ENCODE measurements around the gene SOCS3.

The SOCS3 gene

DNA sequence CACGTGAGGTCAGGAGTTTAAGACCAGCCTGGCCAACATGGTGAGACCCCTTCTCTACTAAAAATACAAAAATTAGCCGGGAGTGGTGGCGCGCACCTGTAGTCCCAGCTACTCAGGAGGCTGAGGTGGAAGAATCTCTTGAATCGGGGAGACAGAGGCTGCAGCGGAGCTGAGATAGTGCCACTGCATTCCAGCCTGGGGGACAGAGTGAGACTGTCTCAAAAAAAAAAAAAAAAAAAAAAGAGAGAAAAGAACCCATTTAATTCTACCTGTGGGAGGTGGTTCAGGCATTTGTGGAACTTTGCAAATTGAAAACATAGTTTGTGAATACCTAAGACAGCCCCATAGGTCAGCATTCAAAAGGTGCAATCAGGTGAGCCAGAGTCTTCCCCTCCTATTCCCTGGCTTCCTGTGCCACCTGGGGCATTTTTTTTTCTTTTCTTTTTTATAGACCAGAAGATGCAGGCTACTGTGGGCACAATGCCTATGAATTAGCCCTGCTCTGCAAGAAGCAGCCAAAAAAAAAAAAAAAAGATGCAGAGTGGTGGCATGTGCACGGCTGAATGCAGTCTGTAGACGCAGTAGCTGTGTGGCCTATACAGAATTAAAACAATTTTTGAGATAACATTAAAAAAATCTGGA, 9.1 kb upstream of the SOCS3 start:
- no peak for DNase-seq (ENCODE audit: low read depth in 2 of 3, low spot score in 1 of 3)

GRCh38 chr17:78368348-78368747, 8.5 kb upstream of the SOCS3 start:
- DNase-seq (ENCODE audit: low read depth in 2 of 3, low spot score in 1 of 3), result no peak

DNA sequence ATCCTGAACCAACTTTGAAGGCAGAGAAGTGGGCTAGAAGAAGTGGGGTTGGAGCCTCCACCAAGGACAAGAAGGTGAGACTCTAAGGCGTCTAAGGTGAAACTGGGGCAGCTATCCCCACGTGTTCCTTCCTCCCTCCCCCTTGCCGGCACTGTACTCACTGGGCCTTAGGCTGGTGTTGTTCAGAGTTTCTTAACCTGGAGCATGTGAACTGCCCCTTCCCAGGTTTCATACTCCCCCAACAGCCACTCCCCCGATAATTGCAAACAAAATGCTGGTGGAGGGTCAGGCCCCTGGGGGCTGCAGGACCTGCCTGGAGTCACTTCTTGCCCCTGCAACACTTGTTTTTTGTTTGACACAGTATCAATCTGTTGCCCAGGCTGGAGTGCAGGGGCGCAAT, 7.3 kb upstream of the SOCS3 start:
- DNase-seq (ENCODE audit: low read depth in 2 of 3, low spot score in 1 of 3), result no peak

DNA sequence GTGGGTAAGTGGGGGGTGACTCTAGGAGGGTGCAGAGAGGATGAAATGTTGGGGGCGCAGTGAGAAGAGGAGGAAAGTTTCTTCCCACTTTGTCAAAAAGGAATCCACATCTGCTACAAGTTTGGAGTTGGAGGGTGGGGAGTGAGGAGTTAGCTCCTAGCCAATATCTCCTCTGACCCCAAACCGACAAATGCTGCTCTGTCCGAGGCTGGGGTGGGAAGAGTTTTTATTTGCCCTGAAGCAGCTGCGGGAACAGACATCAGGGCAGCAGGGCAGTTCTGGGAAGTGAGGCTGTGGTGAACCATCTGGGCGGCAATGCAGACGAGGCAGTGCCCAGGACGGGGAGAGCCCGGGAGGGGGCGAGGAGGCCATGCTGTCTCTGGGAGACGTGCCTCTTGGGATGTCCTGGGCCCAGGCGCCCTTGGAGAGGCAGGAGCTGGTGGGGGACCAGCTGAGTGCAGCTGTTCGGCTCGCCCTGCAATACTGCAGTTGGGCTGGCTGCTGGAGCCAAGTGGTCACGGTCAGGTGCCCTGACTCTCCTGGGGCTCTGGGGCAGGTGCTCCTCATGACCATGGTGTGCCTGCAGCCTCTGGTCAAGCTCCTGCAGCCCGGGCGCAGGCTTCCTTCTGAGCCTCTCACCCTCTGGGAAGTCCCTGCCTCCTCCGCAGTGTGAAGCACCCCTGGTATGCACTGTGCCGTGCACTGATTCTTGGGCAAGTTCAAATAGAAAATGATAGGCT, 6.4 kb upstream of the SOCS3 start:
- no peak for DNase-seq (ENCODE audit: low read depth in 2 of 3, low spot score in 1 of 3)

DNA sequence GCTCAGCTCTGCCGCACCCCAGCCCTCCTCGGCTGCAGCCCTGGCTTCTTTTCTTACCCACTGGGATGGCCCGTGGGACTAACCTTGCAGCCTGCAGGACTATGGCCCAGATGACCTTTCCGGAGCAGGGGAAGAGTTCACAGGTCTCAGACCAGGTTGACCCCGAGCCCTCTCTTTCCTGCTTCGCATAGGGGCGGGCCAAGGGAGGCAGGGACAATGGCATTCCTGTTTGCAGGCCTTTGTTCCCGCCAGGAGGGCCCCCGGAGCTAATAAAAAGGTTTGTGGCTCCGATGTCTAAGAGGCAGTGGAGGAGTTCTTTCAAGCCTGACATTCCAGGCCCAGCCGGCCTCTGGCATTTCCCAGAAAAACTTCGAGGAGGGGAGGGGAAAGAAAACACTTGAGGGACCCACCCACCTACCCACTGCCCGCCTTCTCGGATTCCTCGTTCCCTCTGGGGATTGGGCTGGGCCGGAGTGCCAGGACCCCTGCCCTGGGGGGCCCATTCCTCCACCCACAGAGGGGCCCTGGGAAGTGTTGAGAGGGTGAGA, 5.8 kb upstream of the SOCS3 start:
- DNase-seq (ENCODE audit: low read depth in 2 of 3, low spot score in 1 of 3), result no peak

- no peak for DNase-seq (ENCODE audit: low read depth in 2 of 3, low spot score in 1 of 3)
Observed at GRCh38 chr17:78364436-78365281, 4.8 kb upstream of the SOCS3 start.

DNA sequence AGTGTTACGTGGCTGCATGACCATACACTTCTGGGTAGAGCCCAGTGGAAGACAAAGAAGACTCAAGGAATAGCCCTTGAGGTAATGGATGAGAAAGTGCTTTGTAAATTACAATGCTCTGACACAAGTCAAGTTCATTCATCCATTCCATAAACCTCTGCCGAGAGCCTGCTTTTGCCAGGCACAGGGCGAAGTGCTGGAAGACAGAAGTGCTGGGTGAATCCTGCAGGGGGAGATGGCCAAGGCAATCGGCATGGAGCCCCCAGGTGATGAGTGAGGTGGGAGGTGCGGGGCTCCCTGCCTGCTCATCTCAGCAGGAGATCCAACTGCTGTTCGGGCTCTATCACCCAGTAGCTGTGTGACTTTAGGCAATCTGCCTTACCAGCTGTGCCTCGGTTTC, 2.8 kb upstream of the SOCS3 start:
- DNase-seq (ENCODE audit: low read depth in 2 of 3, low spot score in 1 of 3), result no peak

GRCh38 chr17:78362232-78362631, 2.4 kb upstream of the SOCS3 start:
- DNase-seq (ENCODE audit: low read depth in 2 of 3, low spot score in 1 of 3), result no peak

DNA sequence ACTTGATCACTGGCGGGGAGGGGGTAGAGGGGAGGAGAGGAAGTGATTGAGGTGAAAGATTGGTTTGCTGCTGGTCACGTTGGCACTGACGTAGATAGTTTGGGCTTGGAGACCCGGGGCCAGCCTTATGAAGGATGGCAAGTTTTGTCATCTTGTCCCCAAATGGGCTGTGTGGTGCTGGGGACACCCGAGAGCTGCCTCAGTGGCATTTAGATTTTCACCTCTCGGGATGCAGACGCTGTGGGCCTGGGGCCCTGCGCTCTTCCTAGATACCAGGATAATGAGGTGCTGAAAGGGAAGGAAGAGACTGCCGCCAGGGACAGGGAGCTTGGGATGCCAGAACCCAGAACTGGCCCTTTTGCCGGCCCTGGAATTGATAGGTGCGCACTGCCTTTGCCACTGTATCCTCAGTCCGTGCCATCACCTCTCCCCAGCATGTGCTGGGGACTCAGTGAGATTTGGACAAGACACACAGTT, 1.4 kb upstream of the SOCS3 start:
- DNase-seq (ENCODE audit: low read depth in 2 of 3, low spot score in 1 of 3), result no peak

DNA sequence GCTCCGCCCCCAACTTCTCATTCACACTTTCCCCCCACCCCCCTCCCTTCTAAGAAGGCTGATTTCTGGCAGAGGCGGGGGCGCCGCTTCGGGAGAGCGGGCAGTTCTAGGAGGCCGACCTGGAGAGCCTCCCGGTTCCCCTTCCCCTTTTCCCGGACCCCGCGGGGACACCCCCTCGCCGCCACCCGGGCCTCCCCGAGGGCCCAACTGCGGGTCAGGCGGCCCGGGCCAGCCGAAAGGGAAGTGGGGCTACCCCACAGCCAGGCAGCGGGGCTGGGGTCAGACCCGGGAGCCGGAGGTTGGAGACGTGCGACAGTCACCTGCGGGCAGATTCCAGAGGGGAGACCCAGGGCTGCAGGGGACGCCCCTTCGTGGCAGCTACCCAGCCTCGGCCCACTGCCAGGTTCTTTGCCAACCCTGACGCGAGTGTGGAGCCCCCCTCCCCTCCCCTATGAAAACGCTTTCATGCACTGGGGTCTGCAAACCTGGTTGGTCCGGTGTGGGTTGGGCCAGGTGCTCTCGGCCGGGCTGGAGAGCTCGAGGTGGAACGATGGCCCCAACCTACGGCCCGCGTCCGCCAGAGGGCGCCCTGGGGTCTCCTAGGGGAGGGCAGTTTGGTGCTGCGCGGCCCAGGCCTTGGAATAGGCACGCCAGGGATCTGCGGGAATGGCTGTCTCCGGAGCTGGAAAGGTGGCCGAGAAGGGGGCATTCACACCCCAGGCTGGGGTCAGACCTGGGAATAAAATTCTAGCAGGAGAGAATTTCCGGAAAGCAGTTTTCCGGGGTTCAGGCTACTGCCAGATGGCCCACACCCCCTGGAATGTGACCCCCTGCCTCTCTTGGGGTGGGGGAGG, 721 bp upstream of the SOCS3 start:
- DNase-seq (ENCODE audit: low read depth in 2 of 3, low spot score in 1 of 3), result peak; percentile 91 to 95 (median 94)

GRCh38 chr17:78359321-78359996, 418 bp downstream of the SOCS3 start:
- no peak for DNase-seq (ENCODE audit: low read depth in 2 of 3, low spot score in 1 of 3)

GRCh38 chr17:78358538-78359320, 1.1 kb downstream of the SOCS3 start:
- no peak for DNase-seq (ENCODE audit: low read depth in 2 of 3, low spot score in 1 of 3)

DNA sequence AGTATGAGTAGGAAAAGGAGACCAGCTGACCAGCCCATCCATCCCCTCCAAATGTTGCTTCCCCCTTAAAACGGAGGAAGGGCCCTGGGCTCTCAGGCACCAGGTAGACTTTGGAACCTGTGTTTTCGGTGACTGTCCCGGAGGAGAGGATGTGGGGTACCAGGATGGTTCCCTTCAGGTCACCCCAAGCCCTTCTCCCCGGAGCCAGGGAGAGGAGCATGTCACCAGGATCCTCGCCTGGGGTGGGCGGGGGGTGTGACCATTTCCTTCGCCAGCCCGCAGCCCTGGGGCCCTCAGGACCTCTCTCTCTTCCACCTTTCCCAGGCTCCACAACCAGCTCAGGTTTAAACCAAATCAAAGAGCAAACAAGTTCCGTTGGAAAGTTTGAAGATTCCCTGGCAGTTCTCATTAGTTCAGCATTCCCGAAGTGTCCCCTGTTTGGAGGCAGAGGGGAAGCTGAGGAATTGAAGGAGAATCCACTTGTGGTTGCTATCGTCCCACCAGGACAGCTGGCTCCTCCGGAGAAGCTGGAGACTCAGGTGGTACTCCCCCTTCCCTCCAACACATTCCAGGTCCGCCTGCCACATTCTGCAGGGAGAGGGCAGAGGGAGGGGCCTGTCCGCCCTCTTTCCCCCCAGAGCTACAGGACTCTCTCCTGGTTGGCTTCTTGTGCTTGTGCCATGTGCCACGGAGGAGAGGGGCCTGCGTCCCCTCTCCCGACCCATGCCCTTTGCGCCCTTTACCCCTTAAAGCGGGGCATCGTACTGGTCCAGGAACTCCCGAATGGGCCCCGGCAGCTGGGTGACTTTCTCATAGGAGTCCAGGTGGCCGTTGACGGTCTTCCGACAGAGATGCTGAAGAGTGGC, 2.0 kb downstream of the SOCS3 start:
- DNase-seq (ENCODE audit: low read depth in 2 of 3, low spot score in 1 of 3), result no peak

- DNase-seq (ENCODE audit: low read depth in 2 of 3, low spot score in 1 of 3), result no peak
Observed at GRCh38 chr17:78357177-78357586, 2.7 kb downstream of the SOCS3 start.

DNA sequence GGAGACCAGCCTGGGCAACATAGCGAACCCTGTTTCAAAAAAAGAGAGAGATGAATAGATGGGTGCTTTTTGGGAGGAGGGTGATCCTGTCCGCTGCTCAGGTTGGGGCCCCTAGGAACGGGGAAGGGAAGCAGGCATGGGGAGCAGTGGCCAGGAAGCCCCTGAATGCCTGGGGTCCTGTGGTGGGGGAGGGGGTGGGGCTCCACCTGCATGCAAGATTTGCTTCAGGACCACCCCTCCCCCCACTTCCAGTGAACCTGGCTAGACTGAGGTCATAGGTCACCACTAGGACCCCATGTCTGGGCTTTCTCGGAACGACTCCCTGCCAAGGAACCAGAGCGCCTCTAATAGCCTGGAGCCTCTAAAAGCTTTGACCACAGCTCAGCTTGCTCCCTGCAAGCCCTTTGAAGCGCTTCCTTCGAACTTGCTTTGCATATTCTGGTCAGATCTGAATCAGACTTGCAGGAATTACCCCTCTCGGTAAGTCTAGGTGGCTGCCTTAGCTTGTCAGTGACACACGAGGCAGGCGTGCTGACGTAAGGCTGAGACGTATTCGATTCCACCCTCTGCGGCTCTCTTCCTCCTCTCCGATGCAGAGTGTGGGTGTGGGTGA, 3.7 kb downstream of the SOCS3 start:
- peak; percentile 83 to 91 (median 85) for DNase-seq (ENCODE audit: low read depth in 2 of 3, low spot score in 1 of 3)

DNA sequence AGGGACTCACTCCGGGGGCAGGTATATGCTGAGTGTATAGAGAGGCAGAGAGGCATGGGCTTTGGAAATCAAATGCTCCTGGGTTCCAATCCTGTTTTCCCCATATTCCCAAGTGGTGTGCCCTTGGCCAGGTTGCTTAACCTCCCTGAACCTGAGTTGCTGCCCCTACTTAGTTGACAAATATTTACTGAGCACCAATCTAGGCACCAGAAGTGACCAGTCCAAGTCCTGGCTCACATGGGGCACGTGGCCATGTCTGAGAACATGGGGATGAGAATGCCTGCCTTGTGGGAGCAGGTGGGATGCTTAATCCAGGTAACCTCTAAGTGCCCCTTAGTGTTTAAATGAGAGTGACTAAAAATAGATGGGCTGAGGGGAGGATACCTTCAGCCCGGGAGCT, 4.2 kb downstream of the SOCS3 start:
- no peak for DNase-seq (ENCODE audit: low read depth in 2 of 3, low spot score in 1 of 3)

GRCh38 chr17:78355045-78355641, 4.7 kb downstream of the SOCS3 start:
- no peak for DNase-seq (ENCODE audit: low read depth in 2 of 3, low spot score in 1 of 3)

DNA sequence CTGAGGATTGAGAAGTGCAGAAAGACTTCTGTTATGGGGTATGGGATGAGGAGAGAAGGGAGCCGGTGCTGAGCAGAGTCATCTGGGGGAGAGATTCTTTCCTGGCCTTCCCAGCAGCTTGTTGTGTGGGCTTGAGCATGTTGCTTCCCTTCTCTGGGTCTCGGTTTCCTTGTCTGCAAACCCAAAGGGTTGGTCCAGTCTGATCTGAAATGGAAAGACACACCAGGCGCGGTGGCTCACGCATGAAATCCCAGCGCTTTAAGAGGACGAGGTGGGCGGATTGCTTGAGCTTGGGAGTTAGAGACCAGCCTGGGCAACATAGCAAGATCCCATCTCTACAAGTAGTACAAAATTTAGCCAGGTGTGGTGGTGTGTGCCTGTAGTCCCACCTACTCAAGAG, 6.0 kb downstream of the SOCS3 start:
- no peak for DNase-seq (ENCODE audit: low read depth in 2 of 3, low spot score in 1 of 3)

Data from stimulated activated CD4-positive, alpha-beta T cell treated with anti-CD3 and anti-CD28 coated beads, Interleukin-12 subunit alpha, Interleukin-12 subunit beta, amount 100 ng/mL, for 48 hours (primary cell).